GM12865 (cell line): ENCODE results near the gene SPECC1.

Experiments used
- DNase-seq: peaks from one replicate; pipeline ENCODE4 v3.0.0; 2010; ENCODE audit warnings: low read depth
- H3K4me3 ChIP-seq: 2 replicates; pipeline ENCODE4 v1.5.1; 2011; ENCODE audit warnings: mild to moderate bottlenecking, low read depth, low read length, control low read depth
- TF ChIP-seq, protein P1 (sequence below): IDR thresholded peaks from 2 replicates; pipeline ENCODE4 v1.5.1; 2011; ENCODE audit warnings: low read length, control low read depth, low read depth, inconsistent platforms; ENCODE audit not compliant: insufficient read depth; ENCODE audit errors: missing control alignments

Gene SPECC1

DNA sequence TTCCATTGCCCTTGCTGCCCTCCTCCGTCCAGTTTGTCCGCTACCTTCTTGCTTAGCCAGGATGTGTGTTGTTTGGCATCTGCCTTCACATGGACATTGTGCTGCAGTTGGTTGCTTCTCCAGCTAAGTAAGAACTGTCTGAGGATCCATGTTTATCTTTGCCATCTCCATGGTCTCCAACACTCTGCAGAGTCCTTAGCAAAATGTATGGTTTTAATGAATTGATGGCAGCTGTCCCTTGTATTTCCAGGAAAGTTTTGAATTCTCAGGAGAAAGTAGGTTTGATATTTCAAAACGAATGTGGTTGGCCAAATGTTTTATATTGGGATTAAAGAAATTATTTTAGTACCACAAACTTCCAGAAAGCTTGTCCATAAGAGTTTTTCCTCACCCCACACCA, 160.9 kb downstream of the SPECC1 start:
- TF ChIP-seq, protein P1, sequence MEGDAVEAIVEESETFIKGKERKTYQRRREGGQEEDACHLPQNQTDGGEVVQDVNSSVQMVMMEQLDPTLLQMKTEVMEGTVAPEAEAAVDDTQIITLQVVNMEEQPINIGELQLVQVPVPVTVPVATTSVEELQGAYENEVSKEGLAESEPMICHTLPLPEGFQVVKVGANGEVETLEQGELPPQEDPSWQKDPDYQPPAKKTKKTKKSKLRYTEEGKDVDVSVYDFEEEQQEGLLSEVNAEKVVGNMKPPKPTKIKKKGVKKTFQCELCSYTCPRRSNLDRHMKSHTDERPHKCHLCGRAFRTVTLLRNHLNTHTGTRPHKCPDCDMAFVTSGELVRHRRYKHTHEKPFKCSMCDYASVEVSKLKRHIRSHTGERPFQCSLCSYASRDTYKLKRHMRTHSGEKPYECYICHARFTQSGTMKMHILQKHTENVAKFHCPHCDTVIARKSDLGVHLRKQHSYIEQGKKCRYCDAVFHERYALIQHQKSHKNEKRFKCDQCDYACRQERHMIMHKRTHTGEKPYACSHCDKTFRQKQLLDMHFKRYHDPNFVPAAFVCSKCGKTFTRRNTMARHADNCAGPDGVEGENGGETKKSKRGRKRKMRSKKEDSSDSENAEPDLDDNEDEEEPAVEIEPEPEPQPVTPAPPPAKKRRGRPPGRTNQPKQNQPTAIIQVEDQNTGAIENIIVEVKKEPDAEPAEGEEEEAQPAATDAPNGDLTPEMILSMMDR: no peak
- DNase-seq: no peak
- H3K4me3 ChIP-seq: no peak overlapping the region

- TF ChIP-seq, protein P1: no peak
- no peak overlapping the region for H3K4me3 ChIP-seq
- DNase-seq: no peak
These were observed 162.7 kb downstream of the SPECC1 start for GRCh38 chr17:20171741-20172365.

- TF ChIP-seq, protein P1: no peak
- DNase-seq: no peak
- no peak overlapping the region for H3K4me3 ChIP-seq
These were observed 163.2 kb downstream of the SPECC1 start for GRCh38 chr17:20172376-20172775.

GRCh38 chr17:20173091-20173490, 163.9 kb downstream of the SPECC1 start:
- no peak for DNase-seq
- no peak overlapping the region for H3K4me3 ChIP-seq
- TF ChIP-seq, protein P1: no peak

DNA sequence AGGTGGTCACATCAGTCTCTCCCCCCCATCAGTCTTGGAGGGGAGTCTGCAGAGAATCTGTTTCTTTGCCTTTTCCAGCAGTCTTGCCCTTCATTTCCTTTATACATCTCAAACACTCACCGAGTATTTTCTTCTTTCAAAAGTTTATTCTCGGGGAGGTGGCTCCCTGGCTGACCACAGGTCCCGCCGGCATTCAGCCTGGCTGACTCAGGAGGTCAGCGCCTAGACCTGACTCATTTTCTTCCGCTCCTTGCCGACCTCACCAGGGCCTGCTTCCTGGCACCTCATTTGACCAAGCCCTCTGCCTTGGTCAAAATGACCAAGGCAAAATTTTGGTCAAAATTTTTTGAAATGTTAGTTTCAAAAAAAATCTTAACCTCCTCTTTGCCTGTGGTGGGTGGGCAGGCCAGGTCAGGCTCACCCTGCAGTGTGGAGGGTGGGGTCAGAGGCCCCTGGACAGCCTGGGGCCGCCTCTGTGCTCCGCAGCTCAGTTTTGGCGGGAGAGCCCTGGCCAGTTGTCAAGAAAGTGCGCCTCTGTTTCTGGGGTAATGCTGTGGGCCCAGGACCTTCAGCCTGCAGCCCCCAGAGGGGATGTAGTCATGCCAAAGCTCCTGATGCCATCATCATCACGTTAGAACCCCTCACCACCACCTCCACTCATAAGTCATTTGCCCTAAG, 165.6 kb downstream of the SPECC1 start:
- TF ChIP-seq, protein P1: no peak
- no peak overlapping the region for H3K4me3 ChIP-seq
- no peak for DNase-seq

GRCh38 chr17:20179041-20179440, 169.9 kb downstream of the SPECC1 start:
- no peak overlapping the region for H3K4me3 ChIP-seq
- TF ChIP-seq, protein P1: no peak
- DNase-seq: no peak

GRCh38 chr17:20180661-20181060, 171.5 kb downstream of the SPECC1 start:
- TF ChIP-seq, protein P1: no peak
- DNase-seq: no peak
- H3K4me3 ChIP-seq: no peak overlapping the region
